Mesenchymal stem cell (in vitro differentiated cells and primary cell): Measurements from ENCODE around the gene SPTSSA.

Experiments
- DNase-seq: peaks from one replicate; pipeline ENCODE4 v3.0.0-alpha.2; 2013
- H2AFZ ChIP-seq: one replicate; pipeline ENCODE4 v1.6.1; 2013; ENCODE audit warnings: low read depth, mild to moderate bottlenecking, control low read depth, inconsistent platforms, low read length, moderate library complexity
- H2AK5ac ChIP-seq: 2 replicates; pipeline ENCODE4 v1.6.1; 2013; ENCODE audit warnings: low read length, moderate library complexity, mild to moderate bottlenecking, inconsistent platforms; ENCODE audit not compliant: severe bottlenecking
- H2BK120ac ChIP-seq: one replicate; pipeline ENCODE4 v1.6.1; 2013; ENCODE audit warnings: low read depth, mild to moderate bottlenecking, inconsistent platforms, low read length, moderate library complexity
- H2BK12ac ChIP-seq, 2 experiments: one replicate each; pipeline ENCODE4 v1.6.1; 2013; ENCODE audit warnings: inconsistent platforms in 2 of 2, low read length in 2 of 2, mild to moderate bottlenecking in 2 of 2, moderate library complexity in 2 of 2, control low read depth in 1 of 2
- H2BK15ac ChIP-seq: one replicate; pipeline ENCODE4 v1.6.1; 2013; ENCODE audit warnings: mild to moderate bottlenecking, low read depth, inconsistent platforms; ENCODE audit not compliant: poor library complexity, severe bottlenecking
- H2BK5ac ChIP-seq: 2 replicates; pipeline ENCODE4 v1.6.1; 2013; ENCODE audit warnings: low read depth, mild to moderate bottlenecking, low read length, control low read depth, inconsistent platforms; ENCODE audit not compliant: poor library complexity, severe bottlenecking
- H3K14ac ChIP-seq, 2 experiments: one replicate each; pipeline ENCODE4 v1.6.1; 2013; ENCODE audit warnings: inconsistent platforms in 2 of 2, low read length in 2 of 2, control low read depth in 1 of 2, mild to moderate bottlenecking in 1 of 2, moderate library complexity in 1 of 2
- H3K18ac ChIP-seq, 2 experiments: one replicate each; pipeline ENCODE4 v1.6.1; 2013; ENCODE audit warnings: inconsistent platforms in 2 of 2, low read length in 2 of 2, control low read depth in 1 of 2, low read depth in 1 of 2, mild to moderate bottlenecking in 1 of 2
- H3K23ac ChIP-seq, 2 experiments: one replicate each; pipeline ENCODE4 v1.6.1; 2013; ENCODE audit warnings: inconsistent platforms in 2 of 2, low read length in 2 of 2, mild to moderate bottlenecking in 2 of 2, moderate library complexity in 2 of 2, control low read depth in 1 of 2
- H3K27ac ChIP-seq: 2 replicates; pipeline ENCODE4 v1.5.1; 2013; ENCODE audit warnings: mild to moderate bottlenecking, moderate library complexity, low read length, control low read depth, inconsistent platforms; ENCODE audit not compliant: poor library complexity, severe bottlenecking
- H3K27me3 ChIP-seq, 2 experiments: 2 replicates each; pipeline versions ENCODE4 v1.6.1 to v1.7.0; 2013; ENCODE audit warnings: low read length in 2 of 2, mild to moderate bottlenecking in 2 of 2, moderate library complexity in 2 of 2, control low read depth in 1 of 2, inconsistent platforms in 1 of 2; ENCODE audit not compliant: control insufficient read depth in 1 of 2, insufficient read depth in 1 of 2
- H3K36me3 ChIP-seq, 2 experiments: 2 replicates each; pipeline versions ENCODE4 v1.6.1 to v1.7.0; 2013; ENCODE audit warnings: low read length in 2 of 2, control low read depth in 1 of 2, inconsistent platforms in 1 of 2, low read depth in 1 of 2, mild to moderate bottlenecking in 1 of 2; ENCODE audit not compliant: insufficient read depth in 2 of 2, control insufficient read depth in 1 of 2
- H3K4ac ChIP-seq, 2 experiments: one replicate each; pipeline ENCODE4 v1.6.1; 2013; ENCODE audit warnings: inconsistent platforms in 2 of 2, low read length in 2 of 2, mild to moderate bottlenecking in 2 of 2, moderate library complexity in 2 of 2, control low read depth in 1 of 2, low read depth in 1 of 2
- H3K4me1 ChIP-seq: 2 replicates; pipeline ENCODE4 v1.6.1; 2013; ENCODE audit warnings: low read depth, low read length, control low read depth; ENCODE audit not compliant: control insufficient read depth, insufficient read depth
- H3K4me2 ChIP-seq: 2 replicates; pipeline ENCODE4 v1.6.1; 2013; ENCODE audit warnings: low read length, mild to moderate bottlenecking, inconsistent platforms; ENCODE audit not compliant: poor library complexity, severe bottlenecking
- H3K4me3 ChIP-seq, 2 experiments: 2 replicates each; pipeline versions ENCODE4 v1.5.1 to v1.7.0; 2013; ENCODE audit warnings: low read length in 2 of 2, mild to moderate bottlenecking in 2 of 2, control low read depth in 1 of 2, low read depth in 1 of 2; ENCODE audit not compliant: insufficient read depth in 1 of 2
- H3K79me1 ChIP-seq: replicated peaks from 2 replicates; pipeline ENCODE4 v1.6.1; 2013; ENCODE audit warnings: mild to moderate bottlenecking, control low read depth, low read length, inconsistent platforms; ENCODE audit not compliant: poor library complexity, severe bottlenecking
- H3K9ac ChIP-seq: 2 replicates; pipeline ENCODE4 v1.7.0; 2013; ENCODE audit warnings: mild to moderate bottlenecking, low read length, moderate library complexity
- H3K9me3 ChIP-seq: 2 replicates; pipeline ENCODE4 v1.7.0; 2013; ENCODE audit warnings: mild to moderate bottlenecking, low read length; ENCODE audit not compliant: control insufficient read depth
- H4K8ac ChIP-seq: one replicate; pipeline ENCODE4 v1.6.1; 2013; ENCODE audit warnings: inconsistent platforms, mild to moderate bottlenecking, low read length, moderate library complexity
- H4K91ac ChIP-seq: one replicate; pipeline ENCODE4 v1.6.1; 2013; ENCODE audit warnings: mild to moderate bottlenecking, low read length, inconsistent platforms
- WGBS: methylation state at CpG from one replicate; pipeline ENCODE4 v1.1.7; 2013; ENCODE audit warnings: mixed read lengths; 5-methylcytosine and 5-hydroxymethylcytosine counted together

Gene SPTSSA

DNA sequence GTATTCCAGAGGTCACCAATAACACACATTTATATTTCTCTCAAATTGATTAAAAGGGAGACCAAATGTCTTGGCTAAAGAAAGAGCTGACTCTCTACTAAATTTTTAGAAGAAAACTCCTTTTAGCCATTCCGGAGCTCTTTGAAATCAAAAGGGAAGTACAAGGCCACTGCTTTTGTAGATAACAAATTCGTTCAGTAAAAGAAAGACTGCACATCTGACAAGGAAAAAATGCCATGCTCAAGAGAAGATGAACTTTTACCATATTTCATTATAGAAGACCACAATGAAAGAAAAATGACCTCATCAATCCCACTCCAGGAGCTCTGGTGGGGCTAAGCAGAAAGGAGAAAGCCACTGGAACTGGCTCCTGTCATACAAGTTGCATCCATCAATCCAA lies 57.6 kb downstream of the SPTSSA start:
- 51% methylated on average over 2 of the region's 2 CpGs for WGBS
- no peak overlapping the region for H2BK120ac ChIP-seq
- no peak overlapping the region for H3K27ac ChIP-seq
- no peak overlapping the region for H2BK5ac ChIP-seq
- no peak overlapping the region for H3K9ac ChIP-seq
- H3K9me3 ChIP-seq: peaks cover 10% of the 10 kb centered on the region
- H3K4me3 ChIP-seq: no peak overlapping the region
- H3K4me1 ChIP-seq: no peaks in the 10 kb centered on the region
- no peaks in the 10 kb centered on the region for H3K36me3 ChIP-seq
- H3K18ac ChIP-seq: no peak overlapping the region
- no peak overlapping the region for H2BK15ac ChIP-seq
- no peak overlapping the region for H2AFZ ChIP-seq
- H3K79me1 ChIP-seq: no peaks in the 10 kb centered on the region
- H3K27me3 ChIP-seq: no peaks in the 10 kb centered on the region
- no peak overlapping the region for H4K8ac ChIP-seq
- no peak for DNase-seq
- H2AK5ac ChIP-seq: no peak overlapping the region
- H3K4me2 ChIP-seq: no peak overlapping the region
- H2BK12ac ChIP-seq: no peak overlapping the region
- H3K4ac ChIP-seq: no peak overlapping the region
- H4K91ac ChIP-seq: no peak overlapping the region
- H3K14ac ChIP-seq: no peak overlapping the region
- H3K23ac ChIP-seq: no peak overlapping the region

DNA sequence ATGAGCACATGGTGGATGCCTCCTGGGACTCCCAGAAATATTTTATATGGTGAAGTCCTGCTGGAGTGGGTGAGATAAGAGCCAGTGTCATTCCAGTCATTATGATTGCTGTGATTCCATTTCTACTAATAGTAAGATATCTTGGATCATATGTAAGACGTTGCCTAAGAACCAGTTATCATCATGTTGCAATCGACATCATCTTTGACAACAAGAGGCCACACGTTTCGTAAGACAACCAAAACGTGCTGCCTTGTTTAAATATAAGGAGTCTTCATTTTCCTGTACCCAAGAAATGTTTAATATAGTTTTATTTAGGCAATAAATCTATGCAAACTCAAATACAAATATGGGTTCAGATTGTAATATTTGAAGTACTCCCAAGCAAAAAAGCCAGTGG lies 58.4 kb downstream of the SPTSSA start:
- Histone ChIP-seq H3K27me3 (no peaks in the 10 kb centered on the region), H3K9me3 (peaks cover 8% of the 10 kb centered on the region), H3K14ac (no peak overlapping the region), H3K4me3 (no peak overlapping the region), H2BK12ac (no peak overlapping the region), H2BK15ac (no peak overlapping the region), H3K27ac (no peak overlapping the region), H3K79me1 (no peaks in the 10 kb centered on the region), H2AFZ (no peak overlapping the region), H3K4me2 (no peak overlapping the region), H2BK120ac (no peak overlapping the region), H3K23ac (no peak overlapping the region), H2BK5ac (no peak overlapping the region), H3K9ac (no peak overlapping the region), H4K91ac (no peak overlapping the region), H3K4ac (no peak overlapping the region), H3K36me3 (no peaks in the 10 kb centered on the region), H3K4me1 (no peaks in the 10 kb centered on the region), H2AK5ac (no peak overlapping the region), H4K8ac (no peak overlapping the region), H3K18ac (no peak overlapping the region)
- DNase-seq: no peak
- 92% methylated on average over 2 of the region's 5 CpGs for WGBS

DNA sequence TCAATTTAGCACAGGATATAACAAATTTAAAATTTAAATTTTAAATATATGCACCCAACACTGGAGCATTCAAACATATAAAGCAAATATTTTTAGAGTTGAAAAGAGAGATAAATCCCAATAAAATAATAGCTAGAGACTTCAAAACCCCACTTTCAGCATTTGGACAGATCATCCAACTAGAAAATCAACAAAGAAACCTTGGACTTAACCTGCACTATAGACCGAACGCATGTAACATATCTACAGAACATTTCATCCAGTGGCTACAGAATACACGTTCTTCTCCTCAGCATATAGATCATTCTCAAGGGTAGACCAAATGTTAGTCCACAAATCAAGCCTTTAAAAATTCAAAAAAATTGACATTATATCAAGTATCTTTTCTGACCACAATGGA lies 64.0 kb downstream of the SPTSSA start:
- H3K9me3 ChIP-seq: no peaks in the 10 kb centered on the region
- no peak overlapping the region for H4K91ac ChIP-seq
- H3K27ac ChIP-seq: no peak overlapping the region
- H2BK5ac ChIP-seq: no peak overlapping the region
- no peak overlapping the region for H2AK5ac ChIP-seq
- no peak for DNase-seq
- no peak overlapping the region for H3K4me2 ChIP-seq
- H2BK120ac ChIP-seq: no peak overlapping the region
- no peak overlapping the region for H2AFZ ChIP-seq
- WGBS: 77% methylated on average over 3 of the region's 3 CpGs
- no peak overlapping the region for H4K8ac ChIP-seq
- H2BK12ac ChIP-seq: no peak overlapping the region
- no peaks in the 10 kb centered on the region for H3K4me1 ChIP-seq
- H2BK15ac ChIP-seq: no peak overlapping the region
- H3K9ac ChIP-seq: no peak overlapping the region
- H3K4ac ChIP-seq: no peak overlapping the region
- H3K27me3 ChIP-seq: no peaks in the 10 kb centered on the region
- H3K14ac ChIP-seq: no peak overlapping the region
- H3K23ac ChIP-seq: no peak overlapping the region
- H3K79me1 ChIP-seq: no peaks in the 10 kb centered on the region
- H3K36me3 ChIP-seq: no peaks in the 10 kb centered on the region
- H3K4me3 ChIP-seq: no peak overlapping the region
- no peak overlapping the region for H3K18ac ChIP-seq

DNA sequence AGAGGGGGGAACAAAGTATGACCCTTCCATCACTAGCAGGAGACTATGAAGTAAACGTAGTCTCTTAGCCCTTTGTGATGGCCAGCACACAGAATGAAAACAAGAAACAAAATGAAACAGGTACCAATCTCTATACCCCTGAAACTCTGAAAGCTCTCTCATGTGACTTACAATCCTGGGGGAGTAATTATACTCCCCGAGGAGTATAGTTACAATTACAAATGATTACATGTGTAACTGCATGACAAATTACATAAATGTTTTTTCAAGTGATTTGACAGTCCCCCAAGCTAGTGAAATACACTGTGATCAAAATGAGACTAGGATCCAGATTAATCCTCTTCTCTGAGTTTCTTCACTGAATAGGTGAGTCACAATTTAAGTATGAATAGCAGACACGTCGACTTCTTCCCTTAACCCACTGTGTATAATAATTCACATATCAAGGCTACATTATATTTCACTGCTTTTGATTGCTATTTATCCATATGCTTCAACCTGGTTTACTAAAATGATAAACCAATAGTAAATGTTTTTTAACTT lies 74.0 kb downstream of the SPTSSA start:
- no peak overlapping the region for H3K18ac ChIP-seq
- H3K23ac ChIP-seq: no peak overlapping the region

More for the DNA sequence above, 74.0 kb downstream of the SPTSSA start:
- Histone ChIP-seq H3K14ac (no peak overlapping the region), H3K4me1 (no peaks in the 10 kb centered on the region), H2BK5ac (no peak overlapping the region), H2BK120ac (no peak overlapping the region), H3K9me3 (peaks cover 4% of the 10 kb centered on the region), H4K91ac (no peak overlapping the region), H3K27me3 (peaks cover 0 to 21% of the 10 kb centered on the region in 2 experiments), H3K4me3 (no peak overlapping the region), H4K8ac (no peak overlapping the region), H2AFZ (no peak overlapping the region), H3K79me1 (no peaks in the 10 kb centered on the region), H3K4ac (no peak overlapping the region), H2BK12ac (no peak overlapping the region), H3K4me2 (no peak overlapping the region), H2BK15ac (no peak overlapping the region), H3K36me3 (no peaks in the 10 kb centered on the region), H3K27ac (no peak overlapping the region), H3K9ac (no peak overlapping the region), H2AK5ac (no peak overlapping the region)
- DNase-seq: no peak
- WGBS: 78% methylated on average over 3 of the region's 4 CpGs
